H4 (cell line): ENCODE results near the gene CSNK1E. TPM values are rescaled to one million over a fixed set of nuclear protein-coding genes. Genes with fewer than 3 reads are reported as not detected.
A peak's percentile ranks its signal among the peaks of the same experiment; 100 is the strongest.

Source experiments
- DNase-seq: peaks from one replicate; pipeline ENCODE4 v3.0.0-alpha.2; 2015; ENCODE audit warnings: low spot score
- total RNA-seq: library from RNA; depleted of rRNA; stranded (reverse); fragments of >200 nt; shearing (Covaris generic); gene quantifications from 2 replicates; pipeline ENCODE4 v1.2.3, GENCODE V29; 2014

CSNK1E gene
- total RNA-seq, 1 experiment from 2014 or later = 87.4 TPM

DNA sequence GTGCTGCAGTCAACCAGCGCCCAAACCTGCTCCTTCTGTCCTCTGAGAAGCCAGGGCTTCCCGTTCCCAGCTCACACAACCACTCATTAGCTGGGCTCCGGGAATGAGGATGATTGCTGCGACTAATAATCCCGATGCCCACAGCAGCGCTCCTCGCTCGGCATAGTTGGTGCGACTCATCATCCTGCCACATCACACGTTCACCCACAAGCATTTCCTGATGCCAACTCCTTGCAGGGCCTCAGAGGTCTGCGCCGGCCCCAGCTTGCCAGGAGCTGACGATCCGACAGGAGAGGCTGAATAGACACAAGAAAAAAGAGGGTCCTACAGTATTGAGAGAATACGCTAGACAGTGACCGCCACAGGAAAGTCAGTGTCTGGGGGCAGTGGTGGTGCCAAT lies 10.6 kb upstream of the CSNK1E start:
- peak; percentile 68 for DNase-seq

DNA sequence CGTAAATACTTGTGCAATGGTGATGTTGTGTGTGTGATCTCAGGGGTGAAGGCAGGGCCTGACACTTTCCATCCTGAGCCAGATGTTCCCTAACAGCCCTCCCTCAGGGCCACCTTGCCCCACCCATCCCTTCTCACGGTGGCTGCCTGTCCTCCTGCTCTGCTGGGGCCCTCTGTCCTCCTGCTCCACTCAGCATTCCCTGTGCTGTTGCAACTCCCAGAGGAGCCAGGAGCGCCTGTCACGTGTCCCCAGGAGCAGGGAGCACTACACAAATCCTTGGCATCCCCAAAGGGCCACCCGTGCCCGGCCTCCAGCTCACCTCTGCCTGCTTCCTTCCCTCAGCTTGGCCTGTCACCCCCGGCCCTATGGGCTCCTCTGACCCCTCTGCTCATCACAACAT lies 10.2 kb upstream of the CSNK1E start:
- no peak for DNase-seq

DNA sequence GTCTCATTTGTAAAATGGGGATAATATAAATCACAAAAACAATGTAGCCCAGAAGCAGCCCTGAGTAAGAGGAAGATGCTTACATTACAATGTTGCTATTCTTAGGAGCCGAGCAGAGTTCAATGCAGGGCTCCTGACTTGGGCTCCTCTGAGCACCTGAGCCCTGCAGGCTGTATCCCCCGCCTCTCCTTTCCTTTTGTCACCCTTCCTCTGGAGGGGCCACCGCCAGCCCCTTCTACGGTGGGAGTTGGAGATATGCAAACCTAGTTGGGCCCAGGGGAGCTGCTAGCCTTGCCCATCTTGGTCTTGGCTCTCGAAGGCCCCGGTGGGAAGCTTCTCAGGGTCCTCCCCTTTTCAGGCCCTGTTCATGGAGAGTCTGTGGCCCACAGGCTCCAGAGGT lies 8.4 kb upstream of the CSNK1E start:
- DNase-seq = no peak

- DNase-seq = no peak
Measured at GRCh38 chr22:38320605-38321402, 3.6 kb upstream of the CSNK1E start.

- no peak for DNase-seq
Measured at GRCh38 chr22:38318792-38319773, 1.9 kb upstream of the CSNK1E start.

DNA sequence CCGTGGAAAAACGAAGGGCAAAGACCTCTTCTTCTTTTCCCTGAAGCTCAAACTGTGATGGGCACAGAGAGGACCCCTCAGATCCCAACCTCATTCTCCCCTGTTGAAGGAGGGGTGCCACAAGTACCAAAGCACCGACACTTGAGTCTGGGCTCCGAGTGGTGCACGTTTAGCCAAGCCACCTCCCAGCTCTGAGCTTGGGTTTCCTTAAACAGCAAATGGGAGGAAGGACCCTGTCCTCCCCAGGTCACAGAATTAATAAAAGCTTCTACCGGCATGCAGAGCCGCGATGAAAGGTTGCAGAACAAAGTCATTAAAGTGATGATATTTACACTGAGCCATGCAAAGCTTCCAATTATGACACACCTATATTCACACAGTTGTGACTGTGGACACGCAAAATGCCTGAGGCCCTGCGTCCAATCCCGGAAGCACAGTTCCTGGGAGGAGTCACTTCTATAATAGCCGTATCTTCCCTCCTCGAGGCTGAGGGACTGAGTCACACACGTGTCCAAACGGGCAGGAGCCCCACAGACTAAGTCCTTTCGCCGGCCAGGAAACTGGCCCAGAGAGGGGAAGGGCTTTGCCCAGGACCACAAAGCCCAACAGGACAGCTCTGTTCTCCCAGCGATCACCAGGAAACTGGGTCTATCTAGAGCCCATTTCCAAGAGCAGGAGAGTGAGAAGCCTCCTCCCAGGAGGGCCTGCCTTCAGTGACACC lies 922 bp upstream of the CSNK1E start:
- peak; percentile 92 for DNase-seq

DNA sequence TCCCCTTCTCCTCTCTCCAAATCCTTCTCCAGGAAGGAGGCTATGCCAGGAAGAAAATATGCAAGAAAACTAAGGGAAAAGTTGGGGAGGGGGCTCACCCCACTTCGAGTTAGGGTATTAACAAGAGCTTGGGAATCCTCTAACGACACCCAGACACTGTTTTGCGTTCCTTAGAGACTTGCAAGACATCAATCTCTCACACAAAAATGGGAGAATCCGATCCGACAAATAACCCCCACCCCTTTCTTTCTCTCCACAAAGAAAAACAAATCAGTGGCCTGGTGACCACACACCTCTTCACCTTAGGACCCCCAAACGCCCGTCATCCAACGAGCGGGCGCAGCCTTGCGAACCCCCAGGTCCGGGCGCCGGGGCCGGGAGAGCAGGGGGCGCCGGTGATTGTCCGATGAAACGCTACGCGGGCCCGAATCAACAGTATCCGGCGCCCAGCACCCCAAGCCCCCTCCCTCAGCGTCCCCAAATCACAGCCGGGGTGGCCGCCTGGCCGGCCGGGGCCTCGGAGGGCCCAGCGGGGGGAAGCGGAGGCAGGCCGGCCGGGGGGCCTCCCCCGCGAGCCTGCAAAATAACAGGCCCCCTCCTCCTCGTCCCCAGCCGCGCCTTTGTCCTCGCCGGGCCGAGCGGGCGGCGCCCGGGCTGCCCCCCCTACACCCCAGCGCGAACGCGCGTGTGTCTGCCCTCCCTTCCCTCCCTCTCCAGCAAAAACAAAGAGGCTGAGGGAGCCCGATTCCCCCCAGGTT lies 690 bp downstream of the CSNK1E start:
- no peak for DNase-seq

DNA sequence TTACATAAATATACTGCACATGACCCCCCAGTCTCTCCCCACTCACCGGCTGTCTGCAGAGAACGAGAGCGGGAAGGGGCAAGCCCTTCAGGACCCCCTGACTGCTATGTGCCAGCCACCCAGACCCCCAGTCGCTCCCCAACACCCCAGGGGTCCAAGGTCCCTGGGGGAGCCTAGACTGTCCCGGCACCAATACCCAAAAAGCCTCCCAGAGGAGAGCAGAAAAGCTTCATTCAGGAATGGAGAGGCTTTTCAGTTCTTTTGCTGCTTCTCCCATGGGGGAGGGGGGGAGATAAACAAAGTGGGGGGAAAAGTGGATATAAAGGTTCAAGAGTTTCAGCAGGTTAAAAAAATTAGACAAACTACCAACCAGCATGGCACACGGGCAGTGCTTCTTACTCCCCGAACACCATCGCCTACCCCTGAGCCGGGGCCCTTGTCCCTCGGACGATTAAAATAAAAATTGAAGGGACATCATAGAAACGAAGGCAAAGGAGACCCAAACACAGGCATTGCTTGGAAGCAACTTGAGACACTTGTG lies 1.3 kb downstream of the CSNK1E start:
- DNase-seq = no peak

DNA sequence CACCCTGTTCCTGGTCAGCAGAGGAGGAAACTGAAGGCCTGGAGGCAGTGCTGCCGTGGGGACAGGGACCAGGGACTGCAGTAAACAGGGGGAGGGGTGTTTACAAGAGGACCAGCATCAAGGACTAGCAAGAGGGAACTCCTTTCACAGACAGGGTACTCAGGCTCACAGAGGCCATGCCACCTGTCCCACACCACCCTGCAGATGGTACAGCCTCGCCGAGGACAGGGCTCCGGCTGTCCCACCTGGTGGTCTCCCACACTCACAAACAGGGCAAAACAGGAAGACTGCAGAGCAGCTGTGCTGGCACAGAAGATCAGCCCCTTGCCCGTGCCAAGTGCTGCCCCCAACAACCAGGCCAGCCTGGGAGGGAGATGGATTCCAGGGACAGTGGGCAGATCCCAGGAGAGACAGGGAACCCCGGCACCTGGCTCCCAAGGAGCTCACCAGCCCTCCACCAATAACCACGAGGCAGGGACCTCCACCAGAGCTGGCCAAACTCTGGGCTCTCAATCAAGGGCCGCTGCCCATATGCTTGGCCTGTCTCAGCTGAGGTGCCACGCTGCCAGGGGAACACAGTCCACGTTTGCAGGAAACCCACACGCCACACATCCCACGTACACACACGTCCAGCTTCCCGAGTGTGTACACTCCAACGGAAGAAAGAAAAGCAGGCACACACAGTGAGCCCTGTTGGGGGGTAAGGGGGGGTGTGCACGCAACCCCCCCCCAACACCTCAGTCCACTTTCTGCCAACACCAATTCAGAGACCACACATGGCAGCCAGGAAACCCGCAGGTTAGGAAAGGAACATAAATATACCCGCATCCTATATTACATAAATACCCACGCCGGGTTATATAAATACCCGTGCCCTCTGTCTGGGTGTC lies 2.1 kb downstream of the CSNK1E start:
- DNase-seq = no peak

DNA sequence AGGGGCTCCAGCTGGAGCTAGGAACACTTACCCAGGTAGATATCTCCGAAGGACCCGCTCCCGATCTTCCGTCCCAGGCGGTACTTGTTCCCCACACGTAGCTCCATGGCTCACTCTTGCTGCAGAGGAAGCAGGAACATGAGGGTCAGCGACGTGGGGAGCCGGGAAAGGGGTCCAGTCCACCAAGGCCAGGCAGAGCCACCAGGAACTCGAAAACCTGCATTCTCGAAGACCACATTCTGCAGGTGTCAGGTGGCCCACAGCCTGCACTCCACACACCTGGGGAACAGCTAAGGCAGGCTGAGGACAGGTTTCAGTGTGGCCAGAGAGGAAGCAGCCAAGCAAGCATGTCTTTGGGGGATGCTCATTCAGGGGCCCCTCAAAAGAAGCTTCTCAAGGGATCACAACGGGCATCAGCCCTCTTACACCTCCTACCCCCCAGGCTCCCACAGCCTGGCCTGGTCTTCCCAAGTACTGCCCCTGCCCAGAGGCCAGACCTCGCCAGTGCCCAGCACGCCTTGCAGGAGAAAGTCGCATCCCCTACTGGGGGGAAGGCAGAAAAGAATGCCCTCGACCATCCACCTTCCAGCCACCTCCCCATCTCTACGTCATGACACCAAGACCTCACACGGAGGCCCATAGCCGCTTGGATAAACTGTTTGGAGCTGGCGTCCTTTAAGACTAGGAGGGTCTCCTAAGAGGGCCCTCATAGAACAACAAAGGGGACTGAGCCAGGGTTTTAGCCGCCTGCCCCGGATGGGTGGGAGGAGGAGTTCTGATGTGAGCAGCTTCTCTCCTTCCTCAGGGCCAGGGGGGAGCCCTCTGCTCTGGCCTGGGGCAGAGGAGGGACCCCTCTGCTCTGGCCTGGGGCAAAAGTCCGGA lies 2.9 kb downstream of the CSNK1E start:
- peak; percentile 36 for DNase-seq

DNA sequence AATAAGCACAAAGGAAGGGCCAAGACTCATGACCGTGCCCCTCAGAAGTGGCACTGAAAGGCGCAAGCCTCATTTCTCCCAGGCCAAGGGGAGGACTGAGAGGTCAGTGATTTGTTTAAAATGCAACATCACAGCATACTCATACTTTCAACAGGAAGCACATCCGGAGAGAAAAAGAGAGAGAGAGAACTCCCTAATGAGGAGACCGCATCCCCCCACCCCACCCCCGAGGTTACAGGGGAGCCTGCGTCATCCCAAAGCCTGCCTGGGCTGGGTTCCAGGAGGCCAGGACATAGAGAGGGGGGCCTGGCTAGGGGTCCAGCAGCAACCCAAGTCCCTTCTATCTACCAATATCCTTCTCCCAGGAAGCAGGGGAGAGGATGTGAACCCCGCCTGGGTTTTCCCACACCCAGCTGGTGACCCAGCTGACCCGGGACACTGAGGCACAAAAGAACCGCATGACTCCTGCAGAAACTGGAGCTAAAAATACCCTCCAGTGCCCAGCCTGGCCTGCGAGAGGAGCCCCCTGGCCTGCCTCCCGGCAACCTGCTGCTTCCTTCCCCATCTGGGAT lies 3.8 kb downstream of the CSNK1E start:
- DNase-seq = peak; percentile 92

- DNase-seq = no peak
Measured at GRCh38 chr22:38312261-38312800, 4.9 kb downstream of the CSNK1E start.

GRCh38 chr22:38311323-38311620 lies 6.0 kb downstream of the CSNK1E start:
- no peak for DNase-seq

DNA sequence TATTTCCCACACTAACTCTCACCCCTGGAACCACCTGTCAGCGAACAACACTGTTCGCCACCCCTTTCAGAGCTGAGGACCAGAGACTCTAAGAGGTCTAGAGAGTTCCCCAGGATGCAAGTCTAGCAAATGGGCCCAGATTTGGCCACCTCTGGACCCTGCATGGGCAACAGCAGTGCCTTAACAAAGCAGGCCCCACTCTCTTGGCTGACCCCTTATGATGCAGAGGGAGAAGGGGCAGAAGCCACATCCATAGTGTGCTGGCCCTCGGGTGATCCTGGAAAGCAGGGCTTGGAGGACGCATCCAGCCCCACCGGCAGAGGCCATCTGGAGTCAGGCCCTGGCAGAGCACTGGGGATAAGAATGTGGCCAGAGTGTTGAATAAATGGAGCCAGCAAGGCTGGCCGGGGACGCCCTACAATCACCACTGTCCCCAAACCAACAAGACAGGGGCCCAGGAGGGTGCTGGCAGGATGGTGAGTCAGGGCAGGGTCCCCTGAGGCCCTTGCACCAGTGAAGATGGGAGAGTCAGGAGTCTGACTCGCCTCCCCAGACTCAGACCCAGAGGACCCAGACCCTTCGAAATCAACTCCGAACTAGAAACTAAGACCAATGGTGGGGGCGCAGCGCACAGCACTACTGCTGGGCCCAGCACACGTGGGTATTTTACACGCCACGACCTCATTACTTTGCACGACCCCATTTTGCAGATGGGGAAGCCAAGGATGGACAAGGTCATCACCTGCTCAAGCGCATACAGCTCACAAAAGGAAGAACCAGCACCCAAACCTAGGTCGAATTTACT lies 6.5 kb downstream of the CSNK1E start:
- DNase-seq = no peak

- no peak for DNase-seq
Measured at GRCh38 chr22:38309614-38310517, 7.4 kb downstream of the CSNK1E start.

- DNase-seq = no peak
Measured at GRCh38 chr22:38308791-38309498, 8.3 kb downstream of the CSNK1E start.
